HG02588 (cell line): ENCODE results near the gene NSUN3.
"Not testable (repeated sequence)": the region's sequence is repeated elsewhere in the genome, so short reads cannot be mapped to it uniquely, and the experiment has no call there.

Experiments used
- ATAC-seq: cut with Tn5 transposase; IDR thresholded peaks from one replicate; pipeline ENCODE4 v1.9.1; 2021; ENCODE audit warnings: mild to moderate bottlenecking, moderate library complexity; ENCODE audit not compliant: unreplicated experiment

The NSUN3 gene

DNA sequence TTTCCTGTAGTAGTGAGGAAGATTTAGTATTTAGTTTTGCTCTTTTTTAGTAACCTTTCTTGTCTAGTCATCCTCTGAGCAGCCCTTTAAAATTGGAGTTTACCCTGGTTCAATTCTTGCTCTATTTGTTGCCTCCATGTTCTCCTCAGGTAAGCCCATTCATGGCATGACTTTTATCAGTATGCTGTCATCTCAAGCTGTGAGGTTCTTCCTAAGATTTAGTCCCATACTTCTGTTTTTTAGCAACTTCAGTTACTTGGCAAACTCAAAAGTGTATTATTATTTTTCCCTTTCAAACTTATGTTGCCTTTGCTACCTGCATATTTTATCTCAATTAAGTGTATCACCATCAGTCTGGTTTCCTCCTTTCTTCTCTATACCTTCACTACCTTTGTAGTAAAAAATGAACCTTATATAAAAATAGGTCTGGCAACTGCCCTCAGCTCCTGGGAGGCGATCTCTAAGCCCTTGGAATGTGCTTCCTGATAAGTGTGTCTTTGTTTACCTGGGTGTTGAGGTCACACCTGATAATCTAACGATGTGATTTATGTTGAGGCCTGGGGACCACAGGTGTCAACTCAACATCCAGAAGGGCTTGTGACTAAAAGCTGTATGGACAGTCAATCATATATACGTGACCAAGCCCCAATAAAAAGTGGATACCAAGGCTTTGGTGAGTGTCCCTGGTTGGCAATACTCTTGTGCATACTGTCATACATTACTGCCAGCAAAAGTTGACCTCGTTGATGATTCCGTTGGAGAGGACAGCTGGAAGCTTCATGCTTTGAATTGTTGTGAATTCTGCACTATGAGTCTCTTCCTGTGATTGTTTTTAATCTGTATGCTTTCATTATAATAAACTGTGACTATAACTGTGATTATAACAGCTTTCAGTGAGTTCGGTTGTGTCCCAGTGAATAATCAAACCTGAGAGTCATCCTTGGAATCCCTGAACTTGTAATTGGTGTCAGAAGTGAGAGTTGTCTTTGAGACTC, 3.9 kb downstream of the NSUN3 start:
- no peak for ATAC-seq

DNA sequence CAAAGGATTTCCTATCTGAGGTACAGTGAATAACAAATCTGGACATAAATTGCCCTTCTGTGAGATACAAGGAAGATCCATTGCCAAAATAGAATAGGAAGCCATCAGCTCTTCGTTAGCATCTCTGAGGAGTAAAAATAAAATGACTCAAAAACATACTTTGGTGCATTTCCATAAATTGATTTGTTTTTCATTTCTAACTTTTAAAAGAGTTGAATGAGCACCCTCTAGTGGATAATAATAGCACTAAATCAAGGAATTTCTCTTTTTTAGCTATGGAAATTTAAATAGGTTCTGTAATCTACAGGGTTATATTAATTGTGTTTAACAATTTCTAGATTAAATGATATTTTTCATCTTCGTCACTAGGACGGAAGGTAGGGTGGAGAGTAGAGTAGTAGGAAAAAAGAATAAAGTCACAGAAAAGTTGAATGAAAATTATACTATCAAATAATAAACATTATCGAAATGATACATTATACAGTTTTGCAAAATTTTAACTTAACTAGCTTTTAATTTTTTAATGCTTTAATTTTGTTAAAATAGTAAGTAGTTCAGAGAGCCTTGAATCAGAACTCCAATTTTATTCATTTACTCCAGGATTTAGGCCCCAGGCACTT, 6.4 kb downstream of the NSUN3 start:
- ATAC-seq = no peak

DNA sequence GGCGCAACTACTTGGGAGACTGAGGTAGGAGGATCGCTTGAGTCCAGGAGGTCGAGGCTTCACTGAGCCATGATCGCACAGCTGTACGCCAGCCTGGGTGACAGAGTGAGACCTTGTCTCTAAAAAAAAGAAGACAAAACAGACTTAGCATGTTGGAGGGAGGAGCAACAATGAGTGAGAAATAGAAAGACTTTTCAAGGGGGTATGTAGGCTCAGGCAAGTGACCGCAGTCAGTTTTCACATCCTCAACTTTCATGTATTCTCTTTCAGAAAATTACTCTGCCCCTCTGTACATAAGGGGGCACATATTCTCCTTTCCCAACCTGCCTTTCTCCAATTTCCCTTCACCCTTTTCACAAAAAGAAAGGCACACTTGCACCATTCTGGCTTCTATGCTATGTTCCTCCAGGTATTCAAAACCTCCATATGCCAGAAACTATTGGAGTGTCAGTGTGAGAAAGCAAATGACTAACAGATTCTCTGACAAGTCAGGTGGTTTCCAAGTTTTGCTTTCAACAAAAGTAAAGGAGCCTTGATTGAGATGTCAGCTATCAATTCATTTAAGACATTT, 7.6 kb downstream of the NSUN3 start:
- peak; percentile 66 for ATAC-seq

DNA sequence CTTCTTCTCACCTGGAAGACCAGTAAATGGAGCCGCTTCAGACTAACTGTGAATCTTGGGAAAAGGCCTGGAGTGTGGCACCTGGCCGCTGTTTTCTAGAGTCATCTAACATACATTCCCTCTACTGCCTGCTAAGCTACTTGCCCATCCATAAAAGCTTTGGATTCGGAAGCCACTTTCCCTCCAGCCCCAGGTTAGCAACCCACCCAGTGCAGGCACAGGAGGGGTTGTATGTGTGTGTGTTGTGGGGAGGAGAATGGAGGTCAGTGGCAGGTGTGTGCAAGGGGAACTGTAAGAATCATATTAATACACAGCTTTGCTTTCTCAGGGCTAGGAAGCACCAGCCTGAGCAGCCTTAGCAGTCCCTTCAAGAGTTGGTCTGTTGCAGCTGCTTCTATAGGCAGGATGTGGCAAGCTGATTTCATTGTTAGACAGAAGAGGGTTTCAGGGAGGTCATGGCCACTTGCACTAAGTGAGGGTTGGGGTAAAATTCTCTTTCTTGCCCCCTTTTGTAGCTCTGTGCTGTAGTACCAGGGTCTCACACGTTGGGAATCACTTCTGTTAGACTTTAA, 8.9 kb downstream of the NSUN3 start:
- peak; percentile 56 for ATAC-seq

DNA sequence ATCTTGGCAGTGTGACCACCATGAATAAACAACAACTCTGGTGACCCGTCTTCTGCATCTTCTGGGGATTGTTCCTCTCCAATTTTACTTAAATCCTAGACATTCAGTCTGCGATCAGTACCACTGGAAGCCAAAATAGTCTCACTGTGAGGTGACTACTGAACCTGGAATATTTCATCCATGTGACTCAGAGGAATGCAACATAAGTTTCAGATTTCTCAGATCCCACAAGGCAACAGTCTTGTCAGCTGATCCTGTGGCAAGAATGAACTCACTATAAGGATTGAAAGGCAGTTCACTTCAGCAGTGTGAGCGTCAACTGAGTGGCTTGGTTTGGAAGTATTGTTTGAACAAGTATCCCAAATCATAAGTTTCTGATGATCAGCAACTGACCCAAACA, 13.2 kb downstream of the NSUN3 start:
- ATAC-seq = no peak

DNA sequence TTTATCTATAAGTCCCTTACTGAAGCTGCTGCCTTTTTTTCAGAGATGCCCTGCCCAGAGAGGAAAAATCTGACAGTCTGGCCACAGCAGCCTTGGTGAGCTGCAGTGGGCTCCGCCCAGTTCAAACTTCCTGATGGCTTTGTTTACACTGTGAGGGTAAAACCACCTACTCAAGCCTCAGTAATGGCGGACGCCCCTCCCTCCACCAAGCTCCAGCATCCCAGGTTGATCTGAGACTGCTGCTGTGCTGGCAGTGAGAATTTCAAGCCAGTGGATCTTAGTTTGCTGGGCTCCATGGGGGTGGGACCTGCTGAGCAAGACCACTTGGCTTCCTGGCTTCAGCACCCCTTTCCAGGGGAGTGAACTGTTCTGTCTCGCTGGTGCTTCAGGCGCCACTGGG, 17.7 kb downstream of the NSUN3 start:
- not testable (repeated sequence) for ATAC-seq

DNA sequence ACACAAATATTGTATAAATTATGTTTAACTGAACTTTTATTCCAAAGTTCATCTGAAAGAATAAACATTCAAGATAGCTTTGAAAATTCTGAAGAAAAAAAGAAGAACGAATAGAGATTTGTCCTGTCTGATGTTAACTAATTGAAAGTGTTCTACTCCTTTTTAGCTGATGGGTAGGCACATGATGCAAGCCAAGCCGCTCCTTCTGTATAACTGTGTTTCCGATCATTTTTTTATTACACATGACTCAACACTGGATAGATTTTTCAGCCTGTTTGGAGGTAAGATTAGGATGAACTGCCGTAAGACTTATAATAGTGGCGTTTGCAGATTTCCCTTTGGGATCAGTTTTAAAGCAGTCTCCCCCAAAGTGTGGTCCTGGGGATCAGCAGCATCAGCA, 19.0 kb downstream of the NSUN3 start:
- ATAC-seq = no peak

DNA sequence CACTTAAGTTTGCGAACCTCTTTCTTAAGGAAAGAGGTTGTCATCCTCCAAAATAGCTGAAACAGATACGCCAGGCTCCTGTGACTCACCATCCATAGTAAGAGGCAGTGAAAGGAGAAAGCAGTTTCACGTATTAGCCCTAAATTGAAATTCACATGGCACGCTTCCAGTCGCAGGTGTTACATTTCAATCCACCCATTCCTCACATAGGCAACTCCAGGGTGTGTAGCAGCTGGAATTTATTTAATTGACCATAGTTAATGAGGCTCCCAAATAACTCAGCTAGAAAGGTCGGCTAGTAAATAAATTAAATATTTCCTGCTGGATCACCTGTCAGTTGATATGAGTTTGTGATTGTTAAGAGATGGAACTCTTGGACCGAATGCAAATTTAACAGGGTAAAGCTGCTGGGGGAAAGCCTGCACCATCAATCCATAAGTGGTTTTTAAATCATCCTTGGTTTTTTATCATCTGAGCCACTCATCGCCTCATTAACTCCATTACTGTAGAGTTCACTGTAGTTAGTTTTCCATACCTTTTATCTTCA, 19.6 kb downstream of the NSUN3 start:
- no peak for ATAC-seq

DNA sequence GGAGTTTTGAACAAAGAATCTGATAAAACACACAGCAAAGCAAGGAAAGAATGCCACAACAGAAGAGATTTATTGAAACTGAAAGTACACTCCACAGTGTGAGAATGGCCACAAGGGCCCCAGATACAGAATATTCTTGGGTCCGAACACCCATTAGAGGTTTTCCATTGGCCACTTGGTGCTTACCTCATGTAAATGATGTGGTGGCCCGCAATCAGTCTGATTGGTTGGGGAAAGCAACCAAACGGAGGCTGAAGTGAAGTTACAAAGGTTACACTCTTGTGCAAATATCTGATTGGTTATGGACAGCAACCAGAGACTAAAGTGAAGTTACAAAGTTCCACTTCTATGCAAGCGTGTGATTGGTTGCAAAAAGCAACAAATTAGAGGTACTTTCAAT, 20.4 kb downstream of the NSUN3 start:
- no peak for ATAC-seq

DNA sequence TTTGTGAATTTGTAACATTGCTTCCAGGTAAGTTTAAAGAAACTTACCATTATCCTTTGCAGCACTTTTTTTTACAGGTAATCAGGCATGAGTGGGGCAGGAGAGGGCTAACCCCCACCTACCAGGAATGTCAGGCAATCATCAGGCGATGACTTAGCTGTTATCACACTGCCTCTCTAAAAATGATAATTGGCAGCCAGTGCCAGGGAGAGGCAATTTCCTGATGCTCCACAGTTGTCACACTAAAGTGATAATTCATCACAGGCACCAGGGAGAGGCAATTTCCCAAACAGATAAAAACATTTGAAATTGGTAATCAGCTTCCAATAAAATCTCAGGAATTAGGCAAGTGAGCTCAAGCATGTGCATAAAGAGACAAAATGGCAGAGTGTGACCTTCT, 26.3 kb downstream of the NSUN3 start:
- no peak for ATAC-seq

DNA sequence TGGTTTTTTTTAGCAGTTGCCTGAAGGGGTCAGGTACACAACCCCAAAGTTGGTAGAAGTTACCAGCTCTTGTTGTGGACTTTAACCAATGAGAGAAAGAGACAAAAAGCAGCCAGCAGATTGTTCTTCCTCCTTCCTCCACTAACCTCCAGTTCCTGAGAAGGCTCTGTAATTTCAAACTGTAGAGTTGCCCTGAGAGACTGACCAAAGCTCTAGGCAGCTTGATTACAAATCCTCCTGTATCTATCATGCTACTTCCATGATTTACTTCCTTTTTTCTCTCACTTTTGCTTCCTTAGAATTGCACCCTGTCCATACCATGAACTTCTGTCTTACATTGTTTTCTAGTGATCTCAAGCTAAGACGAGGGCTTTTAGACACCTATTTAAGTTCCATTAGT, 29.2 kb downstream of the NSUN3 start:
- no peak for ATAC-seq

DNA sequence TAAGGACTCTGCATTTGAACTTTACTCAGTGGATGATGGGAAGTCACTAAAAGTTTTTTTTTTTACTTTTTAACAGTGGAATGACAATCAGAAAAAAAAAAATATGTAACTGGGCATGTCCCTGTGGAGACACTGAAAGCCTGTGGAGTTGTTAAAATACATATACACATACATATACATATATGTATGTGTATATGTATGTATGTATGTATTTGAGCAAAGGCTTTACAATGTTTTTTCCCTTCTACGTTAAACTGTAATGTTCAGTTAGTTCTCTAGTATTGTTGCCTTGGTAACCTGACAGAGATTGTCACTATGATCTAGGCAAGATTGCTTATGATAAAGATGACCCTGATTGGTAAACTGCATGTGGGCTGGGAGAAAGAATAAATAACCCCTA, 30.3 kb downstream of the NSUN3 start:
- ATAC-seq = no peak

DNA sequence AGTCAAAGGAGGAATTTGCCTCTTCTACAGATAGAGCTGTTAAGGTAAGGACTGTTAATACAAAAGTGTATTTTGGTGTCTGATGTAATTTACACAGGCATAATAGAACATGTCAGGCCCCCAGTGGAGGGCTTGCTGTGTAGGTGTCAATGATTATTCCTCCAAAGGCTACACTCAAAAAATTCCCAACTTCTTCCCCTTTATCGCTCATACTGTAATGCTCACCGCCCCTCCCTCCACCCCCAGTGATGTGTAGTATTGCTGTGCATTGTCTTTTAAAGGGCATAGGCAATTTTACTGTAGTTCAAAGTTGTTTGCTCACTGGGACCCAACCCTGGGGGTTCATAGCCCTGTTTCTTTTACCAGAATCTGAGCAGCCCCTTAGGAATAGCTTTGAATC, 32.2 kb downstream of the NSUN3 start:
- ATAC-seq = no peak

DNA sequence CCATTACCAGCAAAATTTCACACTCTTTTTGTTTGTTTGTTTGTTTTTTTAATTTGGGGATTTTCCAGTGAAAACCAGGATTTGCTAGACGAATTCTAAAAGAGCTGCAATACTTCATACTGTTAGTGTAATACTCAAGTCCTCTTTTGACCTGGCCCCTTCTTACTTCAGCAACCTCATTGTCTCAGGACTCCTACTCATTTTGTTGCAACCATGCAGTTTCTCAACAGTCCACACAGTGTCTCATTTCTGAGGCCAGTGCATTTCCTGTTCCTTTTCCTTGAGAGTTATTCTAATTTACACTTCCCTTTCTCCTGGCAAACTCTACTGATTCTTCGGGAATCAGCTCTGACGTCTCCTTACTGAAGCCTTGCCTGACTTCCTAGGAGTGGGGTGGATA, 35.6 kb downstream of the NSUN3 start:
- ATAC-seq = no peak

DNA sequence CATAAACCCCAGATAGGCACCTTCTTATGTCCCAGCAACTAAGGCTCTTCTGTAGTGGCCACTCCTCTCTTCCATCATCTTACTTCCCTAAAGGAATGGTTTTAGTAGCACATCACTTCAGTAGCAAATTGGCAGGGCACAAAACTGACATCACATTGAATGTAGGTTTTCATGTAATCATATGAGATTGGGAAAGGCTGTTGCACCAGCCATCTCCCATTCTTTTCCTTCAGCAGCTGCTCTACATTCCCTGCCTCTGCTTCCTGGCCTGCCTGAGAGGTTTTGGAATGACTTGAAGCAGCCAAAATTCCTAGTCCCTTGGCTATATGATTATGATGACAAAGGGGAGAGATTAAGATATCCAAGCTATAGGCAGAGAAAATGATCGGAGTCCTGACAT, 36.5 kb downstream of the NSUN3 start:
- no peak for ATAC-seq

DNA sequence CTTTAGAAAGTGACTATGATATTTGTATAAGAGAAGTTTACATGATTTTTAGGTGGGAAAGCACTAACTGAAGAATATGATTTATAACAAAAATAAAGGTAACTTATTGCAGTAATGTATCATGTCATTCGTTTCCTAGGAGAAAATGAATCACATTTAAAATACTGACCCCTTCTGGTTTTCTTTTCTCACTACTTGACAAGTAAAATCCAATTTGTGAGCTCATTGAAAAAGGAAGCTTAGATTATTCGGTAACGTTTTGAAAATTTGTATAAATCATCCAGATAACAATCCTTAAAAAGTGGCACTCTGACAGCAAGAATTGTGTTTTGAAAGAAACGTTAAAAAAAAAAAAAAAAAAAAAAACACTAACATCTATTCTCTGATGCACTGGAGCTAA, 39.0 kb downstream of the NSUN3 start:
- ATAC-seq = no peak

DNA sequence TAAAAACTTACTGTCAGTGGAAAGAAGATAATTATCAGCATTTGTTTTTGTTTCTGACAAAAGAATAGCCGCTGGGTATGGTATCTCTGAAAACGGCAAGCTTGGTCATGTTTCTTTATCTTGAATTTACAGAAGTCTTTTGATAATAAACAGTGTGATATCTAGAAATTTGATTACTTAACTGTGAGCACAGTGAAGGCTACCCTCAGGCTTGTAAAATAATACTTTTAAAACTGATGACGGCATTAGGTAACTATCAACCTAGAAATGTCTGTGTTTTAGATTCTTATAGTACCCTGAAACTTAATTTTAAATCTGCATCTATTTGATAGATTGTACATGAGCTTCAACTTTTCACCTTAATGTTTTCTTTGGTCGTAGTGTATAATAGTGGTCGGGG, 43.4 kb downstream of the NSUN3 start:
- no peak for ATAC-seq

DNA sequence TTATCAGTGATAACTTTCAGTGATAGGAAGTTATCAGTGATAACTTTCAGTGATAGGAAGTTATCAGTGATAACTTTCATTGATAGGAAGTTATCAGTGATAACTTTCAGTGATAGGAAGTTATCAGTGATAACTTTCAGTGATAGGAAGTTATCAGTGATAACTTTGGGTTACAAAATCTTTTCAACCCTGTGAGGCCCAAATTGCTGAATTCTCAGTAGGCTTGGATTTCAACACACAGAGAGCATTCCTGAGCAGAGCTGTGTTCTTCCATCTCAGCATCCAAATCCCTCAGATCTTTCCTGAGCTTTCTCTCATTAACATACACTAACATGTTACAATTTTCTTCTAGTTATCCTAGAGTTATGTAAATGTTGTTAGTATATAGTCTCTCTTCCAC, 47.4 kb downstream of the NSUN3 start:
- not testable (repeated sequence) for ATAC-seq

DNA sequence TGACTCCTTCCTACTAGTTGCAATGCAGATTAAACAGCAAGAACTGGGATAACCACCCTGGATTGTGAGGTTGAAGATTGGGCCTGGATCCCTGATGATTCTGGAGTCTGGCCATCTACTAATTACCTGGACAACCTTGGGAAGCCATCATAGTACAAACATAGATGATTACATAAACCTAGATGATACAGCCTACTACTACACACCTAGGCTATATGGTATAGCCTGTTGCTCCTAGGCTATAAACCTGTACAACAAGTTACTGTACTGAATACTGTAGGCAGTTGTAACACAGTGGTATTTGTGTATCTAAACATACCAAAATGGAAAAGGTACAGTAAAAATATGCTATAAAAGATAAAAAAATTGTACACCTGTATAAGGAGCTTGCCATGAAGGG, 48.0 kb downstream of the NSUN3 start:
- no peak for ATAC-seq

DNA sequence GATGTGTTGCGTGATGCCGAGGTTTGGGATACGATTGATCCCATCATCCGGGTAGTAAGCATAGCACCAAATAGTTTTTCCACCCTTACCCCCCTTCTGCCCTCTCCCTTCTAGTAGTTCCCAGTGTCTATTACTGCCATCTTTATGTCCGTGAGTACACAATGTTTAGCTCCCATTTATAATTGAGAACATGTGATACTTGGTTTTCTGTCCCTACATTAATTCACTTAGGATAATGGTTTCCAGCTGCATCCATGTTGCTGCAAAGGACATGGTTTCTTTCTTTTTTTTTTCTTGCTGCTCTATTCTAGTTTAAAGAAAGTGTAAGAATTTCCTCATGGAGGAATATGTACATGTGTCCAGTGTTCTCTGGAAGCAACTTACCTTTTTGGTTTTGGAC, 51.8 kb downstream of the NSUN3 start:
- ATAC-seq = no peak

DNA sequence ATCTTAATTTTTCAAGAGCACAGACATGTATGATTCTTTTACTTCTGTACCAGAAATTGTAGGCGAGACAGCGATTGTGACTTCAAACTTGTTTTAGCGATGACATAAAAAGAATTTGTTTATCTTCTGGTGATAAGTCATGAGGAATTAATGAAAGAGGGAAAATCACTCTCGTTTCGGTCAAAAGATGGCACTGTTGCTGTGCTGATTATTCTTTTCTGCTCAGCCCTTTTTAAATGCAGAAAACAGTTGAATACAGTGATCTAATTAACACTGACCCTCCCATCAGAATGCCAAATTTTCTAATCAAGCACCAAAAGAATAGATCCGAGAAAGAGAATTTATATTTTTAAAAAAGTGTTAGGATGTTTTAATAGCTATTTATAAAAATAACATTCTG, 52.6 kb downstream of the NSUN3 start:
- no peak for ATAC-seq
